ENCODE results near the gene KAT8. TPM values are rescaled to one million over a fixed set of nuclear protein-coding genes. Genes with fewer than 3 reads are reported as not detected.

The KAT8 gene
- total and polyA plus RNA-seq, 2 of the 13 experiments (the other 11 are each of a cell fraction or from before 2014, with no cell fraction given) = 79.0 to 84.2 TPM

GRCh38 chr16:31073142-31073969 lies 44.1 kb upstream of the KAT8 start (continued):
- TF ChIP-seq, protein P1, sequence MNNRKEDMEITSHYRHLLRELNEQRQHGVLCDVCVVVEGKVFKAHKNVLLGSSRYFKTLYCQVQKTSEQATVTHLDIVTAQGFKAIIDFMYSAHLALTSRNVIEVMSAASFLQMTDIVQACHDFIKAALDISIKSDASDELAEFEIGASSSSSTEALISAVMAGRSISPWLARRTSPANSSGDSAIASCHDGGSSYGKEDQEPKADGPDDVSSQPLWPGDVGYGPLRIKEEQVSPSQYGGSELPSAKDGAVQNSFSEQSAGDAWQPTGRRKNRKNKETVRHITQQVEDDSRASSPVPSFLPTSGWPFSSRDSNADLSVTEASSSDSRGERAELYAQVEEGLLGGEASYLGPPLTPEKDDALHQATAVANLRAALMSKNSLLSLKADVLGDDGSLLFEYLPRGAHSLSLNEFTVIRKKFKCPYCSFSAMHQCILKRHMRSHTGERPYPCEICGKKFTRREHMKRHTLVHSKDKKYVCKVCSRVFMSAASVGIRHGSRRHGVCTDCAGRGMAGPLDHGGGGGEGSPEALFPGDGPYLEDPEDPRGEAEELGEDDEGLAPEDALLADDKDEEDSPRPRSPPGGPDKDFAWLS (CRISPR knock-in tag; IDR thresholded peaks at IDR 0.05; ENCODE audit: borderline replicate concordance) = no peak; the same call in 1 of the 2 replicates
- TF ChIP-seq FOXA1 (IDR thresholded peaks at IDR 0.05) (no peak), FOXA1 (CRISPR knock-in tag; IDR thresholded peaks at IDR 0.05) (no peak), SMYD3 (CRISPR knock-in tag; IDR thresholded peaks at IDR 0.05) (no peak), ZBTB10 (CRISPR knock-in tag; IDR thresholded peaks at IDR 0.05; ENCODE audit: borderline replicate concordance) (peak; percentile 75; the same call in 1 of the 2 replicates), CC2D1A (CRISPR knock-in tag; IDR thresholded peaks at IDR 0.05) (no peak), ZNF713 (CRISPR knock-in tag; IDR thresholded peaks at IDR 0.05) (no peak), ARID3A (IDR thresholded peaks at IDR 0.05; ENCODE audit: low read depth, low read length) (no peak), ZNF773 (CRISPR knock-in tag; IDR thresholded peaks at IDR 0.05; ENCODE audit: borderline replicate concordance) (peak; percentile 20; the same call in 1 of the 2 replicates), ZBTB33 (CRISPR knock-in tag; IDR thresholded peaks at IDR 0.05) (no peak; the same call in 1 of the 2 replicates), GATAD1 (CRISPR knock-in tag; IDR thresholded peaks at IDR 0.05) (no peak), THAP9 (CRISPR knock-in tag; IDR thresholded peaks at IDR 0.05; ENCODE audit: borderline replicate concordance) (no peak; the same call in 1 of the 2 replicates), ZSCAN20 (CRISPR knock-in tag; IDR thresholded peaks at IDR 0.05; ENCODE audit: borderline replicate concordance) (peak; percentile 96), RNF219 (CRISPR knock-in tag; IDR thresholded peaks at IDR 0.05) (no peak)

Measured in HepG2 (cell line).